Activated CD4-positive, CD25-positive, alpha-beta regulatory T cell treated with anti-CD3 and anti-CD28 coated beads, Interleukin-2, amount 50 U/mL, for 16 hours (primary cell): ENCODE data around the gene ATF6B.

ENCODE experiments used
- DNase-seq: peaks from one replicate; pipeline ENCODE4 v3.0.0-alpha.2; 2020; ENCODE audit warnings: low read depth, low spot score

Gene ATF6B

DNA sequence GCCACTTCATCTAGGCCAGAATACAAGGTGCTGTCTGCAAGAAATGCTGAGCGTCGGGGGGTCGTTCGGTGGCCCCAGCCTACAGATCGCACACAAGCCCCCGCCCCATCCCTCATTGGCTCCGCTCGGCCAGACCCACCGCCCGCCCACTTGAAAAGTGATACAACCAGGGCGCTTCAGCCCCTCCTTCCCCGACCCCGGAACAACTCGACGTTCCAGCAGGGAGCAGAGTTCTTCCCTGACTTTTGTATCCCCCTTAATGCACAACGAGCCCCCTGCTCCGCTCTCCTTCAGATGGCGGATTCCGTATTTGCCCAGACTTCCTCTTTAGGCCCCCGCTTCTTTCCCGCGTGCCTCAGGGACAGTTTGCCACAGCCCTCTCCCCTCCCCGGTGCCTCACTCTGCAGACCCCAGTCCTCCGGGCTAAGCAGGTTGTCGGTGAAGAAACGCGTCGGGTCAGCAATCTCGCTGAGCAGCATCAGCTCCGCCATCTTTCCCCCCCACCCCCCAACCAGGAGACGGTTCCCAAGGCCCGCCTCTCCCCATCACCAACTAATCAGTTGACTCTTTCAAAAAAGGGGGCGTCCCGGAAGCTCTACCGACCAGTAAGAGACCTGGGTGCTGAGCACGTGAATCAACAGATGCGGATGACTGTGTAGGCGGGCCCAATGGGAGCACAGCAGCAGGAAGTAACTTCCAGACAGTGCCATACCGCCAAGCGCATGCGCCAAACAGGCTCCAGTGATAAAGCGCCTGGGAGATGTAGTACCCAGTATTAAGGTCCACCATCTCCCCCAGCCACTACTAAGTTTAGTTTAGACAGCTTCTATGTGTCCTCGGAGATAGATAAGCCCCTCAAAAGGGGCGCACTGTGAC lies at the start of gene ATF6B:
ATF6B (minus strand) TSS at position 530 of the 876 bp plus-strand sequence; CDS start at position 491, 39 bp downstream.
- peak; percentile 98 for DNase-seq

DNA sequence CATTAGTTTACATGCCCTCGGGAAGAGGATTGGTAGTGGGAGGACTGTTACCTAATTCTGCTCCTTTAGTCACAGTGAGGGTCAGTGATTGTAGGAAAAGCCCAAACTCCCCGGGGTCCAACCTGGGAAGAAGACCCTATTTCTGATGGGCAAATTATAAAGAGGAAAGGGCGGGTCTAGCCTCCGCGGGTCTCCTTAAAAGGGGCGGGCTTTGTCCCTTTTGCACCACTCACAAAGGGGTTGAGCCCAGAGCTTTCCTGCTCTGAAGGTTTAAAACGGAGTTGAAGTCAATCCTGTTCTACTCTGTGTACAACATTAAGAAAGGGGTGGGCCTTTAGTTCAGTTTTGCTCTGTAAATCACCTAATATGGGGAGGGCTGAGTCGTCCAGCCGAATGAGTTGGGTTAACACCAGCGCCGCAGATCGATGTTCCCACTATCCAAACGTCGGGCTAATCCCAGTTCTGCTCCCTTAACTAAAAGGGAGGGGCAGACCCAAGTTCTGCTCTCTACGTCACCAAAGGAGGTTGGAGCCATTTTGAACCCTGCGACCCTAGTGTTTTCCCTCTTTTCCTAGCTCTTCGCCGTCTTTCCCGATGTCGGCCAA lies 49.2 kb upstream of the ATF6B start:
- no peak for DNase-seq

DNA sequence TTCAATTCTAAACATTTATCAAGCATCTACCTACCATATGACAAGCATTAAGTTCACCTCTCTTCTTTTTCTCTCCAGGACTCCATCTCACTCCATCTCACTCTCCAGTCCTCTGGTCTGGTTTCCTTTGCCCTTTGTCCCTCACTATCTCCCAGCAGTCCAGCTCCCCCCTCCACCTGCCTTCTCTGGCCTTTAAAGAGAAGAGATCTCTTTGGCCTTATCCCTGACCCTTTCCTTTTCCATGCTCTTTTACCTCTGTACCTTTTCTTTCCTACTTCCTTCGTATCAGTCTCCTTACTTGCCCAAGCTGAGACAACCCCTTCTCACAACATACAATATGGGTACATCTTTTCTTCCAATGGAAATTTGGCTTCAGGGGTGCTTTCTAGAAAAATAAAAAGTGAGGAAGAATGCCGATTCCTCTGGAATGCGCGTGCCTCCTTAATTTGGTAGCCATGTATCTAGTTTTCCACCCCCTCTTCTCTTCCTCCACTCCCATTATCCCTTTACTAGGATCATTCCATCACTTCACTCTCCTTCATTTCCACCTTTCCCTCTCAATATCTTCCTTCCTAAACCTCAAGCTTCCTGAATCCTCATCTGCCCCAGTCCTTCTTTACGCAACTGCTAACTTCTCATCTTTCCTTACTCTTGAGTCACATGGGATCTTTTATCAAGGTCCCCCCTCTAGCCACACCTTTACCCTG lies 48.6 kb upstream of the ATF6B start:
- DNase-seq, result no peak

DNA sequence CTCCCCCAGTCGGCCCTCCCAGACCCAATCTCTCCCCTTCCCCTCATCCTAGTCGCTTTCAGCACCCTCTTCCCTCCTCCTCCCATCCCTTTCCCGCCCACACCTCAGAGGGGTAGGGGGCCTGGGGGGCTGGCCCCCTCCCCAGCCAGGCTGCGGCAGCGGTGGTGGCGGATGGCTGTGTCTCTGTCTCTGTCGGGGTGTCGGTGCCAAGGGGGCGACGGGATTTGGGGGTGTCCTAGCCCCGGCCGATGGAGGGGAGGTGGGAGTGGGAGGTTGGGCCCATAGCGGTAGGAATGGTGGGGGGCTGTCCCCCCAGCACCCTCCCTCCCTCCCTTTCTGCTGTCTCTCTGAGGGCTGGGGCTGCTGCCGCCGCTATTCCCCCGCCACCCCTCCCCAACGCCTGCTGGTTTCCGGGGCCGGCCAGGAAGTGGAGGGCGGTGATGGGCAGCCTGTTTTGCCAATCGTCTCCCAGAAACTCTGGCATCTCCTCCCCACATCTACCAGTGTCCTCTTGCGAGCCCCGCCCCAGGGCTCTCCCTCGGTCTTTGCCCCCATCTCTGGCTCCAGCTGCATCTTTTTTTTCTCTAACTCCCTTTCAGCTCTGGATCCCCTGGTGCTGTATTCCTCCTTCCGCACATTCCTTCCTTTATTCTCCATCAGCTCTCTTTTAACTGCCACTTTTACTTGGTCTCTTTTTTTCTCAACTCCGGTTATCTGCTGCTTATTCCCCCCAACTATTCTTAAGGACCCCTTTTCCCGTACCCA lies 47.8 kb upstream of the ATF6B start, which contains the start of gene AGPAT1:
AGPAT1 (minus strand) TSS at position 374 of the 765 bp plus-strand sequence. CDS start 4,588 bp downstream, outside the sequence.
- peak; percentile 92 for DNase-seq

DNA sequence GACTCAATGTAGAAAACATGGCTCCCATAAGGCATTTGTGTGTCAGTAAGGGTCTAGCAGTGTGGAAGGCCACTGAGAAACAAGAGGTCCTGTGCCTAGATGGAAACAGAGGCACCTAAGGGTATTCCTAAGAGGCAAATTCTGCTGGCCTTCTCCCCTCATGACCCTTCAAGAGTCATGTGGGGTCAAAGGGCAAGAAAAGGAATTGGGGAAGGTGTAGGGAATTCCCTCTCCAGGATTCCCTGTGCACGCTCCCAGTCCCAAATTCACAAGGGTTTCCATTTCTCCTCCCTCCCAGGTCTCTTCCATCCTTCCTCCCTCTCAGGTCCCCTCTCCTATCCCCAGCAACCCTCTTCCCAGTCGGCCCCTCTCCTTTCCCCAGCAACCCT lies 47.3 kb upstream of the ATF6B start:
- DNase-seq, result no peak

- DNase-seq, result no peak
Observed at GRCh38 chr6:32174416-32174815, 46.4 kb upstream of the ATF6B start.

DNA sequence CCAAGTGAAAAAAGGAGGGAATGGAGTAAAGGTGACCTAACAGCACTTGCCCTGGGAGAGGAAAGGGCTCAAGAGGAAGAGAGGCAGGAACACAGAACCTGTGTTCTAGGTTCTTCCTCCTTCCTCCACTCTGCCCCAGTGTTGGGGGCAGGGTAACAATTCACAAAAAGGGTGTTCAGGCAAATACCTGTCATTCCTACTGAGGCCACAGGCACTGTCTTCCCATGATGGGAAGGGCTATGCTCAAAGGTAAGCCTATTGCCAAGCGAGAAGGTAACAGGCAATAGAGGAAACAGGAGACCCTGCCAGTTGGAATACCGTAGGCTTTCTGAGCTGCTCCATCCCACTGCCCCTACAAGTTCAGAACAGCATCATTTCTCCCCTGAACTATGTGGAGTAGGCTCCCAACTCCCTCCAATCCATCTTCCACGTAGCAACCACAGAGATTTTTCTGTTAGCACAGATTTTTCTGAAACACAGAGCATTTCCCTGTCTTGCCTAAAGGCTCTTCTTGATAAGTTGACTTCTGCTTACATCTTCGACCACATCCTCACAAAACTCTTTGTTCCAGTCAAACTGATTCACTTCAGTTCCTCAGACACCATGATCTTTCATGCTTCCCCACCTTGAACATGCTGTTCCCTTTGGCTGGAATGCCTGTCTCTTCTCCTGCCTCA lies 45.1 kb upstream of the ATF6B start:
- no peak for DNase-seq

- DNase-seq, result no peak
Observed at GRCh38 chr6:32171234-32171633, 43.2 kb upstream of the ATF6B start.

GRCh38 chr6:32170294-32170693 lies 42.2 kb upstream of the ATF6B start:
- no peak for DNase-seq

GRCh38 chr6:32168807-32169591 lies 41.0 kb upstream of the ATF6B start:
- no peak for DNase-seq

DNA sequence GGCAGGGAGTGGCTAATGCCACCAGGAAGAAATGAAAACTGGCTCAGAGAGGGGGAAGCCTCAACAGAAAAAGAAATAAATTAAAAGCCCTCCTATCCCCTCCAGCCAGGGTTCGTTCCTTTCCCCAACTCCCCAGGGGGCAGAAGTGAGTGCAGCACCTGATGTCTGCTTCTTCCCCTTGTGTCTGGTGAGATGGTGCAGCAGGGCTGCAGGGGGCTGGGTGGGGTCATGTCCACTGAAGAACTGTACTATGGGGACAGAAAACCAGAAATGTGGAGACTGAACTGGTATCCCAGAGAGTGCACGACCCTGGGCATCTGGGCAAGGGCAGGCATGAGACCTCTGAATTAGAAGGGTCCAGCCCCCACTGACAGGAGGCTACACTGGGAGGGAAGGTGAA lies 40.3 kb upstream of the ATF6B start:
- no peak for DNase-seq

- DNase-seq, result no peak
Observed at GRCh38 chr6:32167761-32168262, 39.8 kb upstream of the ATF6B start.

- no peak for DNase-seq
Observed at GRCh38 chr6:32167154-32167760, 39.2 kb upstream of the ATF6B start.

- DNase-seq, result no peak
Observed at GRCh38 chr6:32166411-32167061, 38.5 kb upstream of the ATF6B start.

DNA sequence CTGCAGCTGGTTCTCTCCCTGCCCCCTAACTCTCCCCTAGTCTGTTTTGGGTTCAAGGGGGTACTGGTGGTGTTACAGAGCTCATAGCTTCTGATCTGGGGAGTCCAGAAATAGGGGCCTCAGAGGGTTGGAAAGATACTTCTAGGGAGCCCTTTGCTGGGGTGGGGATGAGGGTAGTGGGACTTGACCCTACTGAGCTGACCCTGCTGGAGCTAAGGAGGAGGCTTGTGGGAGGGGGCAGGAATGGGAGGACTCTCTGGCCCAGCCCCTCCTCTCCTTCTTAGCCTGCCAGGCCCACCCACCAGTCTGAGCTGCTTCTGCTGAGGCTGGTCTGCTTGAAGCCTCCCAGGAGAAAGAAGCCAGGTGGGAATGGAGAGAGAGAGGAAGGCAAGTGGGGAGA lies 36.2 kb upstream of the ATF6B start, which contains the start of gene EGFL8:
EGFL8 (plus strand) TSS at position 301 of the 400 bp plus-strand sequence. CDS start 1,571 bp downstream, outside the sequence.
- DNase-seq, result no peak

GRCh38 chr6:32163559-32164258 lies 35.7 kb upstream of the ATF6B start:
- DNase-seq, result no peak

DNA sequence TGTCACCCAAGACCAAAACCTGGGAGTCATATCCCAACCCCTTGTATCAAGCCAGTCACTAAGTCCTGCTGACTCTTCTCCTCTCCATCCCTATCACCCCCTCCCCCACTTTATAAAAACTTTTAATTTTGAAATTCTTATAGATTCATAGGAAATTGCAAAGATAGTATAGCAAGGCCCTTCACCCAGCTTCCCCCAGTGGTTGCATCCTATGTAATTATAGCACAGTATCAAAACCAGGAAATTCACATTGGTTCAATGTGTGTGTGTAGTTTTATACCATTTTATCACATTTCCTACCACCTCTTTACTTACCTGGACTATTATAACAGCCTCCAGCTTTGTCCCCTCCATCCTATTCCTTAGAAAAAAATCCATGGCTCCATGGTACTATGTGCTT lies 30.0 kb upstream of the ATF6B start:
- DNase-seq, result no peak

GRCh38 chr6:32156891-32157290 lies 28.8 kb upstream of the ATF6B start:
- DNase-seq, result no peak
